GM12878 (cell line): Measurements from ENCODE around the gene MCM9. TPM values are rescaled to one million over a fixed set of nuclear protein-coding genes. Genes with fewer than 3 reads are reported as not detected.

Experiments used
- ATAC-seq: fragments of 200-7000 bp; cut with Tn5 transposase; 3 replicates; pipeline ENCODE4 v1.9.1; 2020; ENCODE audit warnings: mild to moderate bottlenecking, moderate library complexity
- BruUV-seq: library from RNA; stranded (reverse); fragments of 400-500 nt; replicated peaks from 2 replicates; lab custom pipeline; 2021; lab: Mats Ljungman, UMichigan
- CTCF ChIA-PET: fragments of 300-600 bp; sonication (Branson Sonifier 250); formaldehyde crosslinking; extraction: SDS; loops from one replicate; lab custom pipeline; 2021; ENCODE audit warnings: inconsistent platforms; lab: Yijun Ruan, JAX
- POLR2A ChIA-PET: fragments of 350-600 bp; formaldehyde crosslinking; extraction: SDS; loops from one replicate; lab custom pipeline; 2021; ENCODE audit warnings: inconsistent platforms; lab: Charles Lee
- RAD21 ChIA-PET: fragments of 300-600 bp; sonication (Branson Sonifier 250); formaldehyde crosslinking; loops from one replicate; lab custom pipeline; 2023; ENCODE audit warnings: antibody characterized with exemption; ENCODE audit not compliant: unreplicated experiment; lab: Charles Lee
- SMC1A ChIA-PET: fragments of 300-600 bp; sonication (Branson Sonifier 250); formaldehyde crosslinking; loops from one replicate; lab custom pipeline; 2023; ENCODE audit not compliant: unreplicated experiment, uncharacterized antibody; lab: Charles Lee
- DNase-seq: peaks from one replicate; pipeline ENCODE4 v3.0.0-alpha.2; 2011; ENCODE audit warnings: low read depth, low spot score
- FAIRE-seq: peaks from 3 replicates; lab custom pipeline; 2011; peaks lifted over from hg19 to GRCh38; lab: Jason Lieb, UNC
- H2AFZ ChIP-seq: 2 replicates; pipeline ENCODE4 v1.6.0; 2011; ENCODE audit warnings: low read depth, low read length, control low read depth; ENCODE audit not compliant: control insufficient read depth
- H3K27ac ChIP-seq: 2 replicates; pipeline ENCODE4 v1.5.1; 2011; ENCODE audit warnings: control low read depth; ENCODE audit not compliant: control insufficient read depth, insufficient read depth
- H3K27me3 ChIP-seq, 2 experiments: replicated peaks in 1 of 2; 2 replicates each; pipeline versions ENCODE4 v1.6.0 to v1.6.1; 2011; ENCODE audit warnings: low read length in 1 of 2; ENCODE audit not compliant: control insufficient read depth in 2 of 2, insufficient read depth in 2 of 2
- H3K36me3 ChIP-seq, 2 experiments: 2 replicates each; pipeline ENCODE4 v1.5.1; 2011; ENCODE audit warnings: low read length in 1 of 2; ENCODE audit not compliant: control insufficient read depth in 2 of 2, insufficient read depth in 2 of 2
- H3K4me1 ChIP-seq: 2 replicates; pipeline ENCODE4 v1.6.1; 2011; ENCODE audit warnings: mild to moderate bottlenecking, low read length, moderate library complexity, mixed read lengths; ENCODE audit not compliant: control insufficient read depth, insufficient read depth
- H3K4me2 ChIP-seq: 2 replicates; pipeline ENCODE4 v1.6.0; 2011; ENCODE audit warnings: control low read depth; ENCODE audit not compliant: control insufficient read depth, insufficient read depth
- H3K4me3 ChIP-seq: fragments of 200-600 bp; sonication (generic); 2 replicates; pipeline ENCODE4 v1.5.1; 2016
- H3K79me2 ChIP-seq: 2 replicates; pipeline ENCODE4 v1.6.0; 2011; ENCODE audit warnings: low read length; ENCODE audit not compliant: control insufficient read depth, insufficient read depth
- H3K9ac ChIP-seq: 2 replicates; pipeline ENCODE4 v1.8.0; 2011; ENCODE audit warnings: low read length, control low read depth, mixed read lengths; ENCODE audit not compliant: control insufficient read depth, insufficient read depth
- H3K9me3 ChIP-seq: replicated peaks from 3 replicates; pipeline ENCODE4 v1.5.1; 2011; ENCODE audit warnings: mild to moderate bottlenecking, low read length; ENCODE audit not compliant: control insufficient read depth, insufficient read depth
- H4K20me1 ChIP-seq: 2 replicates; pipeline ENCODE4 v1.6.0; 2011; ENCODE audit not compliant: control insufficient read depth, insufficient read depth
- ASH2L ChIP-seq: fragments of 300-600, 200-600 bp; sonication (generic); IDR thresholded peaks from 2 replicates; pipeline ENCODE4 v1.6.1; 2017; ENCODE audit warnings: low read depth, mild to moderate bottlenecking, borderline replicate concordance
- CEBPB ChIP-seq, 2 experiments: fragments of 150-350 bp in 1 of 2; IDR thresholded peaks; 2 replicates each; pipeline ENCODE4 v1.6.1; 2012 to 2014; ENCODE audit warnings: low read depth in 2 of 2, low read length in 2 of 2, borderline replicate concordance in 1 of 2, inconsistent platforms in 1 of 2
- ETV6 ChIP-seq, 2 experiments: fragments of 450-650 bp in 1 of 2; IDR thresholded peaks in 1 of 2; conservative IDR thresholded peaks in 1 of 2; 2 replicates each; pipeline ENCODE4 v1.6.1; 2014; ENCODE audit warnings: antibody characterized with exemption in 1 of 2, borderline replicate concordance in 1 of 2, low read depth in 1 of 2, mild to moderate bottlenecking in 1 of 2, moderate library complexity in 1 of 2
- IKZF1 ChIP-seq: fragments of 450-650 bp; conservative IDR thresholded peaks from 2 replicates; pipeline ENCODE4 v1.6.1; 2017; ENCODE audit warnings: antibody characterized with exemption, mild to moderate bottlenecking
- MAX ChIP-seq: IDR thresholded peaks from 2 replicates; pipeline ENCODE4 v1.6.1; 2012; ENCODE audit warnings: low read depth, low read length, improper control_type of control experiment
- MLLT1 ChIP-seq: fragments of 450-650 bp; IDR thresholded peaks from 2 replicates; pipeline ENCODE4 v1.6.1; 2016; ENCODE audit warnings: mild to moderate bottlenecking
- PML ChIP-seq: IDR thresholded peaks from 2 replicates; pipeline ENCODE4 v1.6.1; 2012; ENCODE audit warnings: low read length, inconsistent platforms
- RELB ChIP-seq: fragments of 450-650 bp; IDR thresholded peaks from 2 replicates; pipeline ENCODE4 v1.6.1; 2017; ENCODE audit warnings: low read depth, mild to moderate bottlenecking, moderate library complexity
- SREBF1 ChIP-seq: IDR thresholded peaks from 2 replicates; pipeline ENCODE4 v1.6.1; 2012; ENCODE audit warnings: mild to moderate bottlenecking, low read length
- TAF1 ChIP-seq: IDR thresholded peaks from 2 replicates; pipeline ENCODE4 v1.6.1; 2011; ENCODE audit warnings: mild to moderate bottlenecking, low read depth, low read length, borderline replicate concordance
- WGBS: methylation state at CpG from one replicate; pipeline ENCODE4 v1.1.6; 2016; ENCODE audit warnings: low lambda C conversion rate; ENCODE audit not compliant: insufficient replicate concordance, insufficient coverage; ENCODE audit errors: missing lambda C conversion rate; 5-methylcytosine and 5-hydroxymethylcytosine counted together
- in situ Hi-C: fragments of 300-500 bp; cut with MboI; formaldehyde crosslinking; loops from 9 replicates; pipeline ENCODE4 v1.14.3; 2018; ENCODE audit warnings: mixed read lengths
- intact Hi-C: fragments of 100-400 bp; cut with micrococcal nuclease; formaldehyde crosslinking; loops from one replicate; pipeline ENCODE4 v1.14.2; 2022; ENCODE audit not compliant: unreplicated experiment
- polyA plus RNA-seq, 11 experiments: library from polyadenylated mRNA; depleted of rRNA in 4 of 11; unstranded in 6 of 11; stranded (reverse) in 5 of 11; fragments of >200 nt; fragmentation: Nextera tagmentation in 4 of 11; fragmentation: Illumina TruSeq in 1 of 11; extraction: Ambion mirVana in 4 of 11; extraction: Trizol in 1 of 11; gene quantifications; 1 replicate in 1 of 11; 2 replicates in 10 of 11; pipeline versions ENCODE4 v1.2.1 to v1.2.3, GENCODE V29; 2011 to 2016; ENCODE audit warnings: inconsistent platforms in 2 of 11, missing spikeins in 2 of 11, low read depth in 1 of 11
- total RNA-seq, 4 experiments: library from RNA; depleted of rRNA in 3 of 4; stranded (reverse); fragments of >200 nt in 3 of 4; fragmentation: Illumina TruSeq in 1 of 4; extraction: Trizol in 1 of 4; gene quantifications; 2 replicates each; pipeline versions ENCODE4 v1.2.1 to v1.2.3, GENCODE V29; 2013 to 2021
- TF ChIP-seq, protein P1 (sequence below): fragments of 450-650 bp; formaldehyde crosslinking; IDR thresholded peaks from 2 replicates; pipeline ENCODE4 v1.4.0; 2022; ENCODE audit warnings: mild to moderate bottlenecking, moderate library complexity
- TF ChIP-seq, protein P2 (sequence below): IDR thresholded peaks from 2 replicates; pipeline ENCODE4 v1.6.1; 2011; ENCODE audit warnings: low read depth, mild to moderate bottlenecking, low read length, moderate library complexity, borderline replicate concordance; ENCODE audit errors: extremely low read depth

The MCM9 gene
- total and polyA plus RNA-seq, 10 of the 15 experiments (the other 5 are each of a cell fraction or from before 2014, with no cell fraction given): 3.4 to 18.5 (median 9.7) TPM

GRCh38 chr6:118869894-118870589 is 64.9 kb downstream of the MCM9 start:
- Histone ChIP-seq H3K4me2 (no peak overlapping the region), H4K20me1 (no peaks in the 10 kb centered on the region), H3K36me3 (no peaks in the 10 kb centered on the region), H3K27me3 (no peaks in the 10 kb centered on the region), H3K9me3 (no peaks in the 10 kb centered on the region; the same call in 1 of the 3 replicates), H2AFZ (no peak overlapping the region), H3K79me2 (no peaks in the 10 kb centered on the region), H3K4me1 (no peaks in the 10 kb centered on the region), H3K4me3 (no peak overlapping the region), H3K27ac (no peak overlapping the region), H3K9ac (no peak overlapping the region)
- ChIA-PET SMC1A (no interaction called here), CTCF (no interaction called here), RAD21 (no interaction called here), POLR2A (no interaction called here)
- DNase-seq: no peak
- in situ Hi-C loops (no loop called here), intact Hi-C loops (no loop called here)
- TF ChIP-seq ASH2L: no peak
- TF ChIP-seq MAX: no peak
- TF ChIP-seq, protein P1, sequence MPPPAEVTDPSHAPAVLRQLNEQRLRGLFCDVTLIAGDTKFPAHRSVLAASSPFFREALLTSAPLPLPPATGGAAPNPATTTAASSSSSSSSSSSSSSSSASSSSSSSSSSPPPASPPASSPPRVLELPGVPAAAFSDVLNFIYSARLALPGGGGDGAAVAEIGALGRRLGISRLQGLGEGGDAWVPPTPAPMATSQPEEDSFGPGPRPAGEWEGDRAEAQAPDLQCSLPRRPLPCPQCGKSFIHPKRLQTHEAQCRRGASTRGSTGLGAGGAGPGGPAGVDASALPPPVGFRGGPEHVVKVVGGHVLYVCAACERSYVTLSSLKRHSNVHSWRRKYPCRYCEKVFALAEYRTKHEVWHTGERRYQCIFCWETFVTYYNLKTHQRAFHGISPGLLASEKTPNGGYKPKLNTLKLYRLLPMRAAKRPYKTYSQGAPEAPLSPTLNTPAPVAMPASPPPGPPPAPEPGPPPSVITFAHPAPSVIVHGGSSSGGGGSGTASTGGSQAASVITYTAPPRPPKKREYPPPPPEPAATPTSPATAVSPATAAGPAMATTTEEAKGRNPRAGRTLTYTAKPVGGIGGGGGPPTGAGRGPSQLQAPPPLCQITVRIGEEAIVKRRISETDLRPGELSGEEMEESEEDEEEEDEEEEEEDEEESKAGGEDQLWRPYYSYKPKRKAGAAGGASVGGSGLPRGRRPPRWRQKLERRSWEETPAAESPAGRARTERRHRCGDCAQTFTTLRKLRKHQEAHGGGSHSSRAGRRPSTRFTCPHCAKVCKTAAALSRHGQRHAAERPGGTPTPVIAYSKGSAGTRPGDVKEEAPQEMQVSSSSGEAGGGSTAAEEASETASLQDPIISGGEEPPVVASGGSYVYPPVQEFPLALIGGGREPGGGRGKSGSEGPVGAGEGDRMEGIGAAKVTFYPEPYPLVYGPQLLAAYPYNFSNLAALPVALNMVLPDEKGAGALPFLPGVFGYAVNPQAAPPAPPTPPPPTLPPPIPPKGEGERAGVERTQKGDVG: no peak
- no peak for TF ChIP-seq RELB
- no peak for TF ChIP-seq SREBF1
- TF ChIP-seq MLLT1: no peak
- no peak for TF ChIP-seq PML
- TF ChIP-seq CEBPB (IDR thresholded peaks at IDR 0.05; ENCODE audit: borderline replicate concordance in 1 of 2, low read depth in 2 of 2, low read length in 2 of 2): no peak
- TF ChIP-seq ETV6 (conservative IDR thresholded peaks at IDR 0.05 in 1 of 2, IDR thresholded peaks at IDR 0.05 in 1 of 2; ENCODE audit: borderline replicate concordance in 1 of 2, low read depth in 1 of 2): no peak
- TF ChIP-seq TAF1: no peak
- TF ChIP-seq, protein P2, sequence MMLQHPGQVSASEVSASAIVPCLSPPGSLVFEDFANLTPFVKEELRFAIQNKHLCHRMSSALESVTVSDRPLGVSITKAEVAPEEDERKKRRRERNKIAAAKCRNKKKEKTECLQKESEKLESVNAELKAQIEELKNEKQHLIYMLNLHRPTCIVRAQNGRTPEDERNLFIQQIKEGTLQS: no peak
- no peak for TF ChIP-seq IKZF1
- FAIRE-seq: no peak
- no peak for ATAC-seq
- BruUV-seq: no TSS peak
- 73% methylated on average over 2 of the region's 2 CpGs for WGBS
